ENCODE data around the gene KASH5.

Gene KASH5, protein sequence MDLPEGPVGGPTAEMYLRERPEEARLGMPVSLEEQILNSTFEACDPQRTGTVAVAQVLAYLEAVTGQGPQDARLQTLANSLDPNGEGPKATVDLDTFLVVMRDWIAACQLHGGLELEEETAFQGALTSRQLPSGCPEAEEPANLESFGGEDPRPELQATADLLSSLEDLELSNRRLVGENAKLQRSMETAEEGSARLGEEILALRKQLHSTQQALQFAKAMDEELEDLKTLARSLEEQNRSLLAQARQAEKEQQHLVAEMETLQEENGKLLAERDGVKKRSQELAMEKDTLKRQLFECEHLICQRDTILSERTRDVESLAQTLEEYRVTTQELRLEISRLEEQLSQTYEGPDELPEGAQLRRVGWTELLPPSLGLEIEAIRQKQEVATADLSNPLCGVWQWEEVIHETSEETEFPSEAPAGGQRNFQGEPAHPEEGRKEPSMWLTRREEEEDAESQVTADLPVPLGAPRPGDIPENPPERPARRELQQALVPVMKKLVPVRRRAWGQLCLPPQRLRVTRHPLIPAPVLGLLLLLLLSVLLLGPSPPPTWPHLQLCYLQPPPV

DNA sequence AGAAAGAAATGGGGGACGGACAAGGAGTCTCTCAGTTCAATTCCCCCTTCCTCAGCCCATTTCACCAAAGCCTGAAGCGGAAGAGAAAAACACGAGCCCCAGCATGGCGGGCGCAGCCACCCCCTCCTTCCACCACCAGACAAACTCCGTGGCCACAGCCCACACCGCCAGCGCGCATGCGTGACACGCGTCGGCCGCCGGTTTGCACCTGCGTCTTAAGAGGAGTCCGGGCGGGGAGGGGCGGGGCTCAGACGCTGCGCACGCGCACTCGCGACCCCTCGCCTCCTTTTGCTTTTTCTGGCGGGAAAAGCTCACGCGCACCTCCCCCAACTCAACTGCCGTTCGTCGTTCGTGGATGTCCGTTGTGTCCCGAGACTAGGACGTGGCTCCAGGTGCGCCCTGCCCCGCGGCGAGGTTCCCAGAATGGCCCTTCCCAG lies at the start of gene KASH5:
TSS of gene KASH5 (plus strand) at position 314 of the 437 bp plus-strand sequence. CDS start 2,635 bp downstream, outside the sequence.
- DNase-seq, result peak; percentile 91 to 92

DNA sequence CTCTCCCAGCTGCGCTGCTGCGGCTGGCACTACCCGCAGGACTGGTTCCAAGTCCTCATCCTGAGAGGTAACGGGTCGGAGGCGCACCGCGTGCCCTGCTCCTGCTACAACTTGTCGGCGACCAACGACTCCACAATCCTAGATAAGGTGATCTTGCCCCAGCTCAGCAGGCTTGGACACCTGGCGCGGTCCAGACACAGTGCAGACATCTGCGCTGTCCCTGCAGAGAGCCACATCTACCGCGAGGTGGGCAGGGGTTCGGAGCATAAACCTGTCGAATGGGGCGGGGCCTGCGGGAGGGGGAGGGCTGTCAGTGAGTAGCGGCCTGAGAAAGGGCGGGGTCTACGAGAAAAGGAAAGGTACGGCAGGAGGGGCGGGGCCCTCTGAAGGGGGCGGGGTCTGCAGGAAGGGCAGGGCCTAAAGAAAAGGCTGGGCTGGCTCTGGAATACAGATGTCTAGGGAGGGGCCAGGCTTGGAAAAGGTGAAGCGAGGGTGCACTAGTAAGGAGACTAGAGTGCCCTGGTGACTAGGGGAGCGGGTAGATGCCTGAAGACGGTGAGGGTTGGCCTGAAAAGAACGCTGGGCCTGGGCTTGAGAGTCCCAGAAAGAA lies 49.3 kb upstream of the KASH5 start:
- DNase-seq, result peak; percentile 15 to 35

DNA sequence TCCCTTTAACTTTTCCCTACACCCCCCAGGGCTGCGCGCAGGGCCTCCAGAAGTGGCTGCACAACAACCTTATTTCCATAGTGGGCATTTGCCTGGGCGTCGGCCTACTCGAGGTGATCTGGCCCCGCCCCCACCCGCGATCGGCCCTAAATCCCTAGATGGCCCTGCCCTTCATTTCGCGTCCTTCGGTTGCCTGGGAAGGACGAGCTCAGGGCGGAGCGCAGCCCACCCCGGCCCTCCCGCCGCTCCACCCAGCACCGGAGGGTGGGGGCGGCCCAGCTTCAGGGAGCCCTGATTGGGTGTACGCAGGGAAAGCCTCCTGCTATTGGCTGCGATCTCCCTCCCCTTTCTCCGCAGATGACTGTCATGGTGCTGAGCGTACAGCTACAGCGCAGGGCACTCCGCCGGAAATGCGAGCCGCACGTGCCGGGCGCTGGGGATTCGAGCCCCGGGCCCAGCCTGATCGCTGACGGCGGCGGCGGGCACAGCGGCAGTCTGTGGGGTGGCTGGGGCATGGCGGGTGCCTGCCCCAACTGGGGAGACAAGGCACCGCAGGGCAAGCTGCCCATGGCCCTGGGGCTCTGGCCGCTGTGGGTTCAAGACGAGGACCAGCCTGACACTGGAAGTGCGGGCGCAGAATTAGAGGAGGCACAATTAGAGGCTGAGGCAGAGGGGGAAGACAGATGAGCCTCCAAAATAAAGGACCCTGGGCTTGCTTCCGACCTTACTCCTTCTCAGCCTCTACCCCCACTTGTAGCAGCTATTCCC lies 48.6 kb upstream of the KASH5 start:
- DNase-seq, result no peak

DNA sequence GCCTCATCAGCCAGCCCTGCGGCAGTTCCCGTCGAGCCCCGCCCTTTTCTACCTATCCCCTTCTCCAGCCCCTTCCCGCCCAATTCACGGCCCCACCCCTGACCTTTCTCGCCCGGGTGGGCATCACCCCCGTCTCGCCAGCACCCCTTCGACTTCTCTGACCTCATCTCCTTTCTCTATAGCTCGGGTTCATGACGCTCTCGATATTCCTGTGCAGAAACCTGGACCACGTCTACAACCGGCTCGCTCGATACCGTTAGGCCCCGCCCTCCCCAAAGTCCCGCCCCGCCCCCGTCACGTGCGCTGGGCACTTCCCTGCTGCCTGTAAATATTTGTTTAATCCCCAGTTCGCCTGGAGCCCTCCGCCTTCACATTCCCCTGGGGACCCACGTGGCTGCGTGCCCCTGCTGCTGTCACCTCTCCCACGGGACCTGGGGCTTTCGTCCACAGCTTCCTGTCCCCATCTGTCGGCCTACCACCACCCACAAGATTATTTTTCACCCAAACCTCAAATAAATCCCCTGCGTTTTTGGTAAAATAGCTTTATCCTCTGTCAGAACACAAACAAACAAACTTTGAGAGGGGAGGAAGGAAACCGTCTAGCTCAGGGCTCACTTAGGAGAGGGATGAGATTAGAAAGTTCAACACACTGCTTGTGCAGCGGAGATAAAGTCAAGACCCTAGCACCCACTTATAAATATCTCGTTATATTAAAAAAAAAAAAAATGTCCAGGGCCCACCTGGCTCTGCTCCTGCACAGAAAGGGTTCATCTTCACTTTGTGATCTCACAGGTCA lies 47.8 kb upstream of the KASH5 start:
- DNase-seq, result peak; percentile 18 to 91

DNA sequence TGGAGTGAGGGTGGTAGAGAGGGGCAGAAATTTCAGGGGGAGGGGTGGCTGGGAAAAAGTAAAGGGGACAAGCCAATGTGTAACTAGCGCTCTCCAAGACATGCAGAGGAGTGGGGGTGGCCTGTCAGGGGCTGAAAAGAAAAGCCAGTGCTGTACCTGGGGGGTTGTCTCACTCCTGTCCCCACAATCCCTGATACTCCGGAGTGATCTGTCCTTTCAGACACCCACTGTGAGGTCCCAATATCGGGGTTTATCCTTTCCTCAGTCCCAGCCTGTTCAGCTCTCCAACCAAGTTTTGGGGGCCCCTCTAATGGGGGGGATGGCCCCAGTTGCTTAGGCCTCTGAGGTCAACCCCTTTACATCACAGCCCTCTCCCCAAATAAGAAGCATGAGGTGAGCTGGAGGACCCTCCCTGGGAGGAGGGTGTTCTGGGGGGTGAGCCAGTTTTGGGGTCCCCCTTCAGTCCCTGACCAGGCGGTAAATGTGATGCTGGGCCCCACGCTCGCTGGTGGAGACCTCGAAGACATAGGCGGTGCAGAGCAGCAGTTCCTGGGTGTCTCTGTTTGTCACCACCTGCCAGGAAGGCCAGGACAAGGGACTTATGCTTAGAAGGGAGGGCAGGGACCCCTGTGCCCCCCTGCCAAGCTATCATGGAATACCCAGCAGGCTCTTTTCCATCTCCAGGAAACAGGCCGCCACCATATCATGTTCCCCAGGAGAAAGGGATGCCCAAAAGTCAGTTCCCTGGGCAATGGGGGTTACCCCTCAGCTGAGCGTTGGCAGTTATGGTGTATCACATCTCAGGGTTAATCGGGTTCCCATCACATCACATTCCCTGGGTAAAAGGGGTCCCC lies 47.0 kb upstream of the KASH5 start:
- DNase-seq, result no peak

DNA sequence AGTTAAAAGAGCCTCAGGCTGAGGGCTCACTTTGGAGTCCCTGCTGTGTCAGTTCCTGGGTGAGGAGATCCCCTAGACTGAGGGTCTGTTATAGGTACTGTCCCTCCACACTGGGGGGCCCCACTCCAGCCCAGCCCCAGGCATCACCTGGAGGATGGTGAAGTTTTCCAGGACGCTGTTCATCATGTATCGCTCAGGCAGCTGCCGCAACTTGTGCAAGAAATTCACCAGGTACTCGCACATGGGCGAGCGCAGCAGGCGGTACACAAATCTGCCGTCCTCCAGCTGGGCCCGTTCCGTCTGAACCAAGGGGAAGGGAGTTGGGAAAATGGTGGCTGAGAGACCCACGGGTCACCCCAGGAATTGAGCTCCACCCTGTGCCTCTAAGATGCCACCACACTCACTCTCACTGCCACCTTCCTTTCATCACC lies 45.7 kb upstream of the KASH5 start:
- DNase-seq, result no peak

DNA sequence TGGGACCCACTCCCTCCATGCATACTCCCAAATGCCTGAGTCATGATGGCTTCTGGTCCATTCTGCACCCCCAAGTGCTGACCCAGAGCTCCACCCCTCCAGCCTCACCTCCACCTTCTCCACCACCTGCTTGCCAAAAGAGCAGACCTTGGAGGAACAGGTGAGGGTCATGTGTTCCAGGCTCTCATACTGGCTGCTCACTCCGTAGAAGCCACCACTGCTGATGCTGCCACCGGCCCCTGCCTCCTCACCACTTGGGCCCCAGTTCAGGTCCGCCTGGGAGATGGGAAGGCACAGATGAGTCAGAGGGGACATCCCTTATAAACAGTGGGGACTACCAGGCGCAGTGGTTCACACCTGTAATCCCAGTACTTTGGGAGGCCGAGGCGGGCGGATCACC lies 44.9 kb upstream of the KASH5 start:
- no peak for DNase-seq

DNA sequence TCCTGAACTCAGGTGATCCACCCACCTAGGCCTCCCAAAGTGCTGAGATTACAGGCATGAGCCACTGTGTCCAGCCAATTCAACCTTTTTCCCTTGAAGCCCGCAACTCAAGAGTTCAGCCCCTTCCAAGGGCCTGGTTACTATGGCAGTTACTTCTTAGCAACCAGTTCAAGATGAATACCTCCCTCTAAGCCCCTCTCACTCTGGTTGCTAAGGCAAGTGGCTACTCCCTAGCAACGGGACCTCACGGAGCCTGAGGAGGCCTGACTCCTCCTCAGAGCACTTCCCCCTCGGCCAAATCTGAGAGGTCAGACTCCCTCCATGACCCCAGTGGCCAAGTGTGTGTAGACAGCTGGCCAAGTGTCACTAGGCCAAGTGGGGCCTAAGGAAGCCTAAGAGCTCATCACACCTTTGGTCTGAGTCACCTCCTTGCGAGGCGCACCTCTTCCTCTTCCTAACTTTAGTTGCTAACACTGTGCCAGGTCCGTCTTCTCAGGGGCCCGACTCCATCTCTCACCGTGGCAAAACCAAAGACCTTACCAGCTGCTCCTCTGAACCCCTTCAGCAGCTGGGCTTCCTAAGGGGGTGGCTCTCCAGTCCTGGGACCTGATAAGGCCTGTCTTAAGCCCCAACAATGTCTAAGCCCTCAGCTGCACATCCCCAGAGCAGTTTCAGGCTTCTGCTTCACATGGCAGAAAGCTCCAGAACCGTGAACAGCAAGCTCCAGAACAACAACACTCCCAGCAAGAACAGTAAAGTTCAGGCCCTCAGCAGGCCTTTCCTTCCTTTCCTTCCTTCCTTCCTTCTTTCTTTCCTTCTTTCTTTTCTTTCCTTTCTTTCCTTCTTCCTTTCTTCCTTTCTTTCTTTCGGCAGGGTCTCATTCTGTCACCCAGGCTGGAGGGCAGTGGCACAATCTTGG lies 43.3 kb upstream of the KASH5 start:
- no peak for DNase-seq

DNA sequence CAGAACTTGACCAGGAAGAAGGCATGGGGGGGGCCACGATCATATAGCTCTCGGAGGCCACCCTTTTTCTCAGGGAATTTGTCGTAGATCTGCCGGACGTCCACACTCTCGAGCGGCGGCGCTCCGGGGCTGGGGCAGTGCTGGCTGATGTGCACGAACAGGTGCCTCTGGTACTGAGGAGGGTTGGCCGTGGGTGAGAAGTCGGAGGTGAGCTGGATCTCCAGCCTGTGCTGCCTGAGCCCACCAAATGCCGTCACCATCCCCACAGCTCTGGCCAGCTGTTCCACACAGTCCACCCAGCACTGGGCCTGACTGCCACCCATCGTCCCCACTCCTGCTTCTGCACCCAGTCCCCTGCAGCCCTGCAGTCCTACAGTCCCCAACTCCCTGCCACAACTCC lies 40.9 kb upstream of the KASH5 start:
- DNase-seq, result no peak

DNA sequence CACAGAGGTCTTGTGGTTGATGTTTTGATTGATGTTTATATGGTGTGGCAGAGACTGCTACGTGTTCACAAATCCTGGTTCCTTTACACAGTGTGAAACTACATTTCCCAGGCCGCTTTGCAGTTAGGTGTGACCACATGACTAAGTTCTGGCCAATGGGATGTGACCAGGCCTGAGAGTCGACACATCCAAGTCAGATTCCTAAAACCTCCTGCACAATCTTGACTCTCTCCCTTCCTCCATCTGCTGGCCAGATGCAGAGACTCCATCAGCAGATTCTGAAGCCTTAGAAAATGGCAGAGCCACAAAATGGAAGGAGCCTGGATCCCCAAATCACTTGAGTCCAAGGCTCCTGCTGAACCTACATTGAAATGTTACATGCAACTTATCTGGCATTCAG lies 40.2 kb upstream of the KASH5 start:
- peak; percentile 20 to 33 for DNase-seq

DNA sequence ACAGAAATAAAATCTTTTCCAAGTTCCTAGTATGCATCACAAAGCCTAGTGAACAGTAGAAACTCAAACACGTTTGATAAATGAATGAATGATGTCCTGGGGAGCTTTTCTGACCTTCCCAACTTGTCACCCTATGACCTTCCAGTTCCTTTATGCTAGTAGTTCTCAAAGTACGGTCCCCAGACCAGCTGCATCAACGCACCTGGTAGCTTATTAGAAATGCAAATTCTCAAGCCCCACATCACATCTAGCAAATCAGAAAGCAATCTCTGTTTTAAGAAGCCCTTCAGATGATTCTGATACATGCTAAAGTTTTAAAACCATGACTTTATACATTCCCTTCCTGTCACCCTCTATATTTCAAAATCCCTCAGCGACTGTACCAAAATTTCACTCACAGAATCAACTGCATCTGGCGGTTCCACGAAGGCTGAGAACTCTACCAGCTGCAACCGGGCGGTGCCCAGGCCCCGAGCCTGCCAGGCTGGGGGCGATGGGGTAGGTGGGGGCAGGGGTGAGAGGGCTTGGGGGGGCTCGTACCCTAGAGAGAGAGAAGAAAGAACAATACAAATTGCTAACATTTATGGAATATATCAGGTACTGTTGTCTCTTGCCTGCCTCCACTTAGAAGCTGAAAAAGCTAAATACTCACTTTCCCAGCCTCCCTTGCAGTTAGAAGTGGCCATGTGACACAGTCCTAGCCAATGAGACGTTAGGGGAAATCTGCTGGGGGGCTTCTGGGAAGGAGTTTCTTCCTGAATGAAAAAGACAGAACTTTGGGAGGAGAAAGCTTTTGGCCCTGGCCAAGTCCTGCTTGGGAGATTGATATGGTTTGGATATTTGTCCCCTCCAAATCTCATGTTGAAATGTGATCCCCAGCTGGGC lies 39.5 kb upstream of the KASH5 start:
- DNase-seq, result no peak

DNA sequence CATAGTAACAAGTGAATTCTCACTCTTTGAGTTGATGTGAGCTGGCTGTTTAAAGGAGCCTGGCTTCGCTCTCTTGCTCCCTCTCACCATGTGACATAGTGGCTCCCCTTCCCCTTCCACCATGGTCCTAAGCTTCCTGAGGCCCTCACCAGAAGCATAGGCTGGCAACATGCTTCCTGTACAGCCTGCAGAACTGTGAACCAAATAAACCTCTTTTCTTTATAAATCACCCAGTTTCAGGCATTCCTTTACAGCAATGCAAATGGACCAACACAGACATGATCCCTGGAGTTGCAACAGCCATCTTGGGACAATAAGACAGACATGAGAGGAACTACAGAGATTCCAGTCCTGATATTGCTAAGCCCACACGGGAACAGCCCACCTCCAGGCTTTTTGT lies 38.5 kb upstream of the KASH5 start:
- DNase-seq, result no peak

DNA sequence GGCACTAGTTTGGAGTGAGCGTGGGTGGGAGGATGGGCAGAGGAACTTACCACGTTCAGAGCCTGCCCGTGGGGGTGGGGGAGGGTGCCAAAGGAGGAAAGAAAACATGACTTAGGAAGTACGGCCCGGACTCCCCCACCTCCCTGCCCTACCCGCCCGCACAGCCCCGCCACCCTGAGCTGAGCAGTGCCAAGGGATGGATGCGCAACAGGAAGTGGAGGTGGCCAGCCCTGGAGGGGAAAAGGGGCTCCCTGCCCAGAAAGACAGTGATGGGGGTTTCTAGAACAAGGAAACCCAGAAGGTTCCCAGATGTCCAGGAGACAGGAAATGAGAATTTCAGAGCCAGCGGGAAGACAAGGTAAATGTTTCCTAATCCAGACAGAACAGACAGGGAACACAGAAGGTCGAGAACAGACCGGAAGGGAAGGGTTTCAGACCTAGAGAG lies 32.1 kb upstream of the KASH5 start:
- no peak for DNase-seq

DNA sequence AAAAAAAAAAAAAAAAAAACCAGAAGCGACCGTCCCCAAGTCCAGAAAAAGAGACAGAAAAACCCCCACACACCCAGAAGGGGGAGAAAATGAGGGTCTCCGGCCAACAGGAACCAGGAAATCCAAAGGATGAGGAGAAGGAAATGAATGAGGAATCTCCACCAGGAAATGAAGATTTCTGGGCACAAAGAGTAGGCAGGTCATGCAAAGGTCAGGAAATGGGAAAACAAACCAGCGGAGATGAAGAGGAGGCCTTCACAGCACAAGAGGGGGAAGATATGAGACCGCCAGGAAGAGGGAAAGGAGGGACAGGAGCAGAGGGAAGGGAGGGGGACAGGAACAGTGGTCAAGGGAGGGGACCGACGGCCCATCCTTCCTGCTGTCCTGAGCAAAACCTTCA lies 31.7 kb upstream of the KASH5 start:
- no peak for DNase-seq

DNA sequence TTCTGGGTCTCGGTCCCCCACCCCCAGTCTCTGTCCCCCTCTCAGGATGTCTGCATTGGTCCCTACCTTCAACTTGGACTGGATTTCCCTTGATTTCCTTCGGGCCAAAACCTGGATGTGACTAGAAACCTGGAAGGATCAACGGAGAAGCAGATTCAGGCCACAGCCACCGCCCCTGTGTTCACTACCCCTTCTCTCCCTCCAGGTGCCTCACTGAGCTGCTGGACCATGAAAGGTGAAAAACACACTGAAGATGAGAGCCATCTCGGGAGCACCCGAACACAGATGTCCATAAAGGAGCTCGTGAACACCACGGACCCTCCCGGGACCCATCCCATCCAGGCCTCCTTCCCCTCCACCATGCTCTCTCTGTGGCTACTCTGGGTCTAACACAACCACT lies 30.9 kb upstream of the KASH5 start:
- no peak for DNase-seq

DNA sequence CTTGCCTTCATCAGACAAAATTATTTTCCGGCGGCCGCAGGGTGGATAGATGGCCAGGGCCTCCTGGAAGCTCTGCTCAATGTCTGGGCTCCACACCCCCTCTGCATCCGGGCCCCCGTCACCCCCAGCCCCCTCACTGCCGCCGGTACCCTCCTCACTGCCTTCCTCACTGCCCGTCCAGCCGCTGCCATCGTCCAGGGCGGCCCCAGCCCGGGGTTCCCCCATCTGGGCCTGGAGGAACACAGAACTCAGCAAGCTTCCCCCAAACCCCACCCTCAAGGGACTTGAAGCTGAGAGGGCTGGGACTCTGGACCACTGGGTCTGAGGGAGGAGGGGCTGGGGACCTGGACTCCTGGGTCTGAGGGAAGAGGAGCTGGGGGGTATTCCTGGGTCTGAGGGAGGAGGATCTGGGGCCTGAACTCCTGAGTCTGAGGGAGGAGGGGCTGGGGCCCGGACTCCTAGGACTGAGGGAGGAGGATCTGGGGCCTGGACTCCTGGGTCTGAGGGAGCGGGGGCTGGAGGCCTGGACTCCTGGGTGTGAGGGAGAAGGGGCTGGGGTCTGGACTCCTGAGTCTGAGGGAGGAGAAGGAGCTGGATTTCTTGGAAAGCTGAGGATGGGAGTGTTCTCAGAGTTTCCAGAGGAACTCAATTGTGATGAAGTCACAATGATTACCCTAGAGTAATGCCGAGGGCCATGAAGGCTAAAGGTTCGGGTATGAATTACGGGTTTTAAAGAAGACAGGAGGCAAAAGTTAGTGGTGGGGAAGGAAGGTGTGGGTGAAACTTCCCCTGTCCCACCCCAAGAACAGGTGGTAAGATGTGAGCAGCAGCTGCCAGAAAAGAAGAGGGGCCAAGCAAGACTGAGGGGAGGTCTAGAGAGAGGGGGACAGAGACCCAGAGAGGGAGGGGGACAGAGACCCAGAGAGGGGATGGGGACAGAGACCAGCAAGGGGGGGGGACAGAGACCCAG lies 27.9 kb upstream of the KASH5 start:
- DNase-seq, result no peak

DNA sequence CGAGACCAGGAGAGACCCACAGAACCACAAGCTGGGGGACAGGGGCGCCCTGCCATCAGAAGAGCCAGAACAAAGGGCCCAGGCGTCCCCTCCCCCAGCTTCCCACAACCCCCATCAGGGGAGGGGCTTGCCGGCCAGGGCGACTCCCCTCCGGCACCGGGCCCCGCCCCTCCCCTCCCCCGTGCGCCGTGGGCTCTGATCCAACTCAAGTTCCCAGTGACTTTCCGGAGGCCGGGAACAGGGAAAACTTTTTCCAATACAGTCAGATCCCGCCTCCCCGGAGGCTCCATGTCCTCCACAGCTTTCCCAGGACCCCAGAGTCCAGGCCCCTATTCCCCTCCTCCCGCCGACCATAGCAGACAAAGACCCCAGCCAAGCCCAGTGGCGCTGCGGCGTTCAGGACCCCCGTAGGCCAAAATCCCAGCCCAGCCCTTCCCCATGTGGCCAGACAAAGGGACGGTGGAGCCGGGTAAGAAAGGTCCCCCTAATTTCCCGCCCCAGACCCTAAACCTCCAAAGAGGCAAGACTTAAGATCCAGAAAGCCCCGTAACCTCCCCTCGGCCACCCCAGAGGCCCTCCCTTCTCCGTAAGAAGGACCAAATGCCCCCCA lies 26.5 kb upstream of the KASH5 start:
- DNase-seq, result peak; percentile 10 to 37

All from CD4-positive, alpha-beta T cell treated with Interleukin-1 beta for 1 hour (primary cell).